KMS-11 (cell line): Measurements from ENCODE around the gene KCNC2.

Source experiments
- H2AFZ ChIP-seq: fragments of 200-600 bp; sonication (generic); 2 replicates; pipeline ENCODE4 v1.6.1; 2016; ENCODE audit warnings: antibody characterized with exemption, mixed run types, low read depth
- H3K27ac ChIP-seq: fragments of 200-600 bp; sonication (generic); 2 replicates; pipeline ENCODE4 v1.6.1; 2016; ENCODE audit warnings: mild to moderate bottlenecking, mixed run types
- H3K27me3 ChIP-seq: fragments of 200-600 bp; sonication (generic); 2 replicates; pipeline ENCODE4 v1.6.1; 2017; ENCODE audit warnings: mild to moderate bottlenecking, low read depth, mixed run types, moderate library complexity; ENCODE audit not compliant: insufficient read depth
- H3K36me3 ChIP-seq: fragments of 200-600 bp; sonication (generic); 2 replicates; pipeline ENCODE4 v1.6.1; 2017; ENCODE audit warnings: mild to moderate bottlenecking, mixed run types; ENCODE audit not compliant: insufficient read depth
- H3K4me1 ChIP-seq: fragments of 200-600 bp; sonication (generic); 2 replicates; pipeline ENCODE4 v1.6.1; 2016; ENCODE audit warnings: mild to moderate bottlenecking, low read depth, mixed run types; ENCODE audit not compliant: poor library complexity, severe bottlenecking
- H3K4me2 ChIP-seq: fragments of 200-600 bp; sonication (generic); 2 replicates; pipeline ENCODE4 v1.7.0; 2016; ENCODE audit warnings: mild to moderate bottlenecking, mixed run types
- H3K4me3 ChIP-seq: fragments of 200-600 bp; sonication (generic); IDR thresholded peaks from 2 replicates; pipeline ENCODE4 v1.6.1; 2017; ENCODE audit warnings: low read depth, low read length, mixed read lengths; ENCODE audit not compliant: insufficient read depth
- H3K79me2 ChIP-seq: fragments of 200-600 bp; sonication (generic); 2 replicates; pipeline ENCODE4 v1.6.1; 2016; ENCODE audit warnings: low read depth, mixed run types; ENCODE audit not compliant: insufficient read depth
- H3K9ac ChIP-seq: fragments of 200-600 bp; sonication (generic); 2 replicates; pipeline ENCODE4 v1.6.1; 2016; ENCODE audit warnings: mild to moderate bottlenecking, mixed run types
- H4K20me1 ChIP-seq: fragments of 200-600 bp; sonication (generic); 2 replicates; pipeline ENCODE4 v1.6.1; 2016; ENCODE audit warnings: mild to moderate bottlenecking, mixed run types; ENCODE audit not compliant: insufficient read depth
- CTCF ChIP-seq: fragments of 200-600 bp; sonication (generic); conservative IDR thresholded peaks from 2 replicates; pipeline ENCODE4 v1.6.1; 2017; ENCODE audit warnings: low read depth, mild to moderate bottlenecking, antibody characterized with exemption, low read length, moderate library complexity, mixed read lengths

Gene KCNC2

GRCh38 chr12:75209812-75210138 is at the start of gene KCNC2:
TSS of gene KCNC2 (minus strand) at chr12:75209839.
- H3K27ac ChIP-seq, result no peak within 1 kb of the TSS
- H4K20me1 ChIP-seq, result no peaks in the 10 kb centered on the region
- H3K4me3 ChIP-seq, result no peak within 1 kb of the TSS
- no peaks in the 10 kb centered on the region for H3K36me3 ChIP-seq
- no peak within 1 kb of the TSS for H3K4me2 ChIP-seq
- no peak within 1 kb of the TSS for H3K9ac ChIP-seq
- no peak within 1 kb of the TSS for H2AFZ ChIP-seq
- TF ChIP-seq CTCF, result no peak
- peaks cover 21% of the 10 kb centered on the region for H3K4me1 ChIP-seq
- no peaks in the 10 kb centered on the region for H3K27me3 ChIP-seq
- H3K79me2 ChIP-seq, result no peaks in the 10 kb centered on the region

- H3K9ac ChIP-seq, result no peak overlapping the region
- H3K4me1 ChIP-seq, result peaks cover 21% of the 10 kb centered on the region
- H3K27ac ChIP-seq, result no peak overlapping the region
- no peak overlapping the region for H3K4me3 ChIP-seq
- no peak overlapping the region for H3K4me2 ChIP-seq
- no peaks in the 10 kb centered on the region for H3K36me3 ChIP-seq
- H2AFZ ChIP-seq, result no peak overlapping the region
- H4K20me1 ChIP-seq, result no peaks in the 10 kb centered on the region
- no peak for TF ChIP-seq CTCF
- no peaks in the 10 kb centered on the region for H3K27me3 ChIP-seq
- H3K79me2 ChIP-seq, result no peaks in the 10 kb centered on the region
Observed at GRCh38 chr12:75259143-75259542, 49.5 kb upstream of the KCNC2 start.

- Histone ChIP-seq H3K4me1 (peaks cover 21% of the 10 kb centered on the region), H3K27me3 (no peaks in the 10 kb centered on the region), H3K4me3 (no peak overlapping the region), H3K36me3 (no peaks in the 10 kb centered on the region), H3K27ac (no peak overlapping the region), H4K20me1 (no peaks in the 10 kb centered on the region), H2AFZ (no peak overlapping the region), H3K9ac (no peak overlapping the region), H3K4me2 (no peak overlapping the region), H3K79me2 (no peaks in the 10 kb centered on the region)
- no peak for TF ChIP-seq CTCF
Observed at GRCh38 chr12:75257510-75257909, 47.9 kb upstream of the KCNC2 start.

GRCh38 chr12:75245108-75245507 is 35.5 kb upstream of the KCNC2 start:
- H4K20me1 ChIP-seq, result no peaks in the 10 kb centered on the region; the same call in 1 of the 2 replicates
- no peaks in the 10 kb centered on the region for H3K27me3 ChIP-seq
- no peak overlapping the region for H3K27ac ChIP-seq
- H3K4me1 ChIP-seq, result no peaks in the 10 kb centered on the region
- no peaks in the 10 kb centered on the region for H3K79me2 ChIP-seq
- H3K9ac ChIP-seq, result no peak overlapping the region
- H3K36me3 ChIP-seq, result no peaks in the 10 kb centered on the region
- no peak overlapping the region for H3K4me2 ChIP-seq
- H3K4me3 ChIP-seq, result no peak overlapping the region
- H2AFZ ChIP-seq, result no peak overlapping the region
- TF ChIP-seq CTCF, result no peak

GRCh38 chr12:75239987-75240386 is 30.3 kb upstream of the KCNC2 start:
- Histone ChIP-seq H3K4me3 (no peak overlapping the region), H3K36me3 (no peaks in the 10 kb centered on the region), H3K4me2 (no peak overlapping the region), H3K4me1 (no peaks in the 10 kb centered on the region), H4K20me1 (no peaks in the 10 kb centered on the region; the same call in 1 of the 2 replicates), H3K9ac (no peak overlapping the region), H3K79me2 (no peaks in the 10 kb centered on the region), H2AFZ (no peak overlapping the region), H3K27me3 (no peaks in the 10 kb centered on the region), H3K27ac (no peak overlapping the region)
- TF ChIP-seq CTCF, result no peak
